WTC11 (cell line): ENCODE measurements around the gene ANO10.

Experiments
- ATF2 ChIP-seq: sonication (generic); formaldehyde crosslinking; IDR thresholded peaks from 2 replicates; pipeline ENCODE4 v1.8.1; 2022; ENCODE audit warnings: low read depth, missing genetic modification reagents, borderline replicate concordance
- ATF3 ChIP-seq: sonication (generic); formaldehyde crosslinking; conservative IDR thresholded peaks from 2 replicates; pipeline ENCODE4 v1.8.1; 2022; ENCODE audit warnings: mild to moderate bottlenecking, missing genetic modification reagents
- CBFB ChIP-seq: sonication (generic); formaldehyde crosslinking; IDR thresholded peaks from 2 replicates; pipeline ENCODE4 v1.8.1; 2022; ENCODE audit warnings: mild to moderate bottlenecking, low read depth, missing genetic modification reagents
- CTCF ChIP-seq: fragments of 200-600 bp; IDR thresholded peaks from 2 replicates; pipeline ENCODE4 v1.8.0; 2022; ENCODE audit warnings: antibody characterized with exemption
- NFE2L1 ChIP-seq: sonication (generic); formaldehyde crosslinking; IDR thresholded peaks from 2 replicates; pipeline ENCODE4 v1.8.1; 2023; ENCODE audit warnings: missing genetic modification reagents
- PRDM15 ChIP-seq: sonication (generic); formaldehyde crosslinking; IDR thresholded peaks from 2 replicates; pipeline ENCODE4 v1.8.0; 2022; ENCODE audit warnings: missing genetic modification reagents
- SMAD3 ChIP-seq: sonication (generic); formaldehyde crosslinking; IDR thresholded peaks from 2 replicates; pipeline ENCODE4 v1.8.0; 2022; ENCODE audit warnings: missing genetic modification reagents, mild to moderate bottlenecking, borderline replicate concordance
- TEAD4 ChIP-seq: sonication (generic); formaldehyde crosslinking; IDR thresholded peaks from 2 replicates; pipeline ENCODE4 v1.8.0; 2022; ENCODE audit warnings: mild to moderate bottlenecking, missing genetic modification reagents

GRCh38 chr3:43582866-43583265 is 38.9 kb downstream of the ANO10 start:
- TF ChIP-seq PRDM15 (CRISPR knock-in tag) (no peak), CTCF (no peak), NFE2L1 (CRISPR knock-in tag) (no peak), CBFB (CRISPR knock-in tag) (no peak), TEAD4 (CRISPR knock-in tag) (no peak), SMAD3 (CRISPR knock-in tag) (no peak), ATF2 (CRISPR knock-in tag) (no peak), ATF3 (no peak)
